Keratinocyte (primary cell): ENCODE measurements around the gene COX6B2. TPM values are rescaled to one million over a fixed set of nuclear protein-coding genes. Genes with fewer than 3 reads are reported as not detected.

Experiments used
- DNase-seq: peaks from one replicate; pipeline ENCODE4 v3.0.0-alpha.2; 2011; ENCODE audit warnings: low read depth, missing footprints, low spot score
- FAIRE-seq: peaks from 2 replicates; lab custom pipeline; 2011; peaks lifted over from hg19 to GRCh38; lab: Jason Lieb, UNC
- H2AFZ ChIP-seq: 2 replicates; pipeline ENCODE4 v1.6.0; 2012; ENCODE audit warnings: low read length, control low read depth, inconsistent platforms; ENCODE audit not compliant: control insufficient read depth
- H3K27ac ChIP-seq: 2 replicates; pipeline ENCODE4 v1.5.1; 2011; ENCODE audit warnings: low read length; ENCODE audit not compliant: control insufficient read depth, insufficient read depth
- H3K27me3 ChIP-seq: 3 replicates; pipeline ENCODE4 v1.6.0; 2011; ENCODE audit warnings: low read length; ENCODE audit not compliant: control insufficient read depth, insufficient read depth; ENCODE audit errors: extremely low read depth
- H3K36me3 ChIP-seq, 2 experiments: 2 replicates in 1 of 2; 3 replicates in 1 of 2; pipeline ENCODE4 v1.5.1; 2011; ENCODE audit warnings: low read length in 2 of 2, mild to moderate bottlenecking in 1 of 2; ENCODE audit not compliant: control insufficient read depth in 2 of 2, insufficient read depth in 2 of 2; ENCODE audit errors: extremely low read depth in 1 of 2
- H3K4me1 ChIP-seq: 3 replicates; pipeline ENCODE4 v1.5.1; 2011; ENCODE audit warnings: low read length; ENCODE audit not compliant: control insufficient read depth, insufficient read depth; ENCODE audit errors: extremely low read depth
- H3K4me2 ChIP-seq: 3 replicates; pipeline ENCODE4 v1.6.0; 2011; ENCODE audit warnings: low read depth, low read length; ENCODE audit not compliant: control insufficient read depth, insufficient read depth; ENCODE audit errors: extremely low read depth
- H3K4me3 ChIP-seq, 3 experiments: fragments of 200-600 bp in 1 of 3; sonication (generic) in 1 of 3; 2 replicates in 2 of 3; 3 replicates in 1 of 3; pipeline ENCODE4 v1.5.1; 2011 to 2016; ENCODE audit warnings: low read length in 3 of 3, mild to moderate bottlenecking in 3 of 3, control low read depth in 2 of 3, inconsistent platforms in 1 of 3, low read depth in 1 of 3, mixed read lengths in 1 of 3, mixed run types in 1 of 3, moderate library complexity in 1 of 3; ENCODE audit not compliant: control insufficient read depth in 2 of 3, insufficient read depth in 2 of 3; ENCODE audit errors: extremely low read depth in 1 of 3
- H3K79me2 ChIP-seq: 2 replicates; pipeline ENCODE4 v1.6.0; 2012; ENCODE audit warnings: low read length; ENCODE audit not compliant: control insufficient read depth, insufficient read depth
- H3K9ac ChIP-seq: 3 replicates; pipeline ENCODE4 v1.6.0; 2011; ENCODE audit warnings: low read length; ENCODE audit not compliant: control insufficient read depth, insufficient read depth; ENCODE audit errors: extremely low read depth
- H3K9me1 ChIP-seq: 3 replicates; pipeline ENCODE4 v1.6.0; 2011; ENCODE audit warnings: low read length; ENCODE audit not compliant: control insufficient read depth, insufficient read depth; ENCODE audit errors: extremely low read depth
- H3K9me3 ChIP-seq: 2 replicates; pipeline ENCODE4 v1.5.1; 2012; ENCODE audit warnings: low read depth, low read length; ENCODE audit not compliant: control insufficient read depth
- H4K20me1 ChIP-seq: 3 replicates; pipeline ENCODE4 v1.6.0; 2011; ENCODE audit warnings: low read length; ENCODE audit not compliant: control insufficient read depth, insufficient read depth; ENCODE audit errors: extremely low read depth
- EZH2 ChIP-seq: IDR thresholded peaks from one replicate; pipeline ENCODE4 v1.6.1; 2012; ENCODE audit warnings: inconsistent platforms, mild to moderate bottlenecking, low read length, moderate library complexity
- dilution Hi-C: fragments of 300-500 bp; cut with MboI; formaldehyde crosslinking; loops from one replicate; pipeline ENCODE4 v1.7.0; 2020; ENCODE audit warnings: low sequenced_read_pairs; ENCODE audit not compliant: extremely low pct_ligation_motif_present
- polyA plus RNA-seq, 5 experiments: library from polyadenylated mRNA; depleted of rRNA in 3 of 5; stranded (reverse) in 3 of 5; stranded (forward) in 1 of 5; unstranded in 1 of 5; fragments of >200 nt; gene quantifications; 1 replicate in 1 of 5; 2 replicates in 3 of 5; 3 replicates in 1 of 5; pipeline versions ENCODE4 v1.2.1 to v1.2.3, GENCODE V29; 2011 to 2012; ENCODE audit warnings: missing spikeins in 2 of 5, low read depth in 1 of 5, low replicate concordance in 1 of 5
- TF ChIP-seq, protein P1 (sequence below), 3 experiments: IDR thresholded peaks in 1 of 3; conservative IDR thresholded peaks in 1 of 3; optimal IDR thresholded peaks in 1 of 3; 2 replicates in 2 of 3; 3 replicates in 1 of 3; pipeline versions ENCODE3 to v1.5.1; 2011; ENCODE audit warnings: low read length in 3 of 3, mild to moderate bottlenecking in 3 of 3, moderate library complexity in 2 of 3, control low read depth in 1 of 3, inconsistent platforms in 1 of 3; ENCODE audit not compliant: insufficient read depth in 2 of 3; ENCODE audit errors: extremely low read depth in 1 of 3

Gene COX6B2
- polyA plus RNA-seq, 1 donor (not counting 4 experiments of a cell fraction or from before 2014, with no cell fraction given) = 1.4 TPM

GRCh38 chr19:55386493-55386971 is 32.0 kb upstream of the COX6B2 start:
- Histone ChIP-seq H3K4me2 (peak overlapping the region; percentile 93), H3K27me3 (no peaks in the 10 kb centered on the region), H4K20me1 (peaks cover 44% of the 10 kb centered on the region), H3K9me3 (no peaks in the 10 kb centered on the region), H3K36me3 (peaks cover 35% of the 10 kb centered on the region in 2 experiments), H3K9me1 (peaks cover 12% of the 10 kb centered on the region), H3K4me3 (peak overlapping the region; percentile 76 to 97 (median 94)), H3K79me2 (peaks cover 48% of the 10 kb centered on the region), H2AFZ (no peak overlapping the region), H3K9ac (peak overlapping the region; percentile 92), H3K27ac (peak overlapping the region; percentile 95), H3K4me1 (peaks cover 25% of the 10 kb centered on the region)
- no peak for DNase-seq
- dilution Hi-C loops = no loop called here
- no peak for TF ChIP-seq EZH2
- TF ChIP-seq, protein P1, sequence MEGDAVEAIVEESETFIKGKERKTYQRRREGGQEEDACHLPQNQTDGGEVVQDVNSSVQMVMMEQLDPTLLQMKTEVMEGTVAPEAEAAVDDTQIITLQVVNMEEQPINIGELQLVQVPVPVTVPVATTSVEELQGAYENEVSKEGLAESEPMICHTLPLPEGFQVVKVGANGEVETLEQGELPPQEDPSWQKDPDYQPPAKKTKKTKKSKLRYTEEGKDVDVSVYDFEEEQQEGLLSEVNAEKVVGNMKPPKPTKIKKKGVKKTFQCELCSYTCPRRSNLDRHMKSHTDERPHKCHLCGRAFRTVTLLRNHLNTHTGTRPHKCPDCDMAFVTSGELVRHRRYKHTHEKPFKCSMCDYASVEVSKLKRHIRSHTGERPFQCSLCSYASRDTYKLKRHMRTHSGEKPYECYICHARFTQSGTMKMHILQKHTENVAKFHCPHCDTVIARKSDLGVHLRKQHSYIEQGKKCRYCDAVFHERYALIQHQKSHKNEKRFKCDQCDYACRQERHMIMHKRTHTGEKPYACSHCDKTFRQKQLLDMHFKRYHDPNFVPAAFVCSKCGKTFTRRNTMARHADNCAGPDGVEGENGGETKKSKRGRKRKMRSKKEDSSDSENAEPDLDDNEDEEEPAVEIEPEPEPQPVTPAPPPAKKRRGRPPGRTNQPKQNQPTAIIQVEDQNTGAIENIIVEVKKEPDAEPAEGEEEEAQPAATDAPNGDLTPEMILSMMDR (optimal IDR thresholded peaks at IDR 0.05 in 1 of 3, IDR thresholded peaks at IDR 0.05 in 1 of 3, conservative IDR thresholded peaks at IDR 0.05 in 1 of 3; ENCODE audit: extremely low read depth in 1 of 3, insufficient read depth in 2 of 3, low read length in 3 of 3) = no peak
- FAIRE-seq = no peak

DNA sequence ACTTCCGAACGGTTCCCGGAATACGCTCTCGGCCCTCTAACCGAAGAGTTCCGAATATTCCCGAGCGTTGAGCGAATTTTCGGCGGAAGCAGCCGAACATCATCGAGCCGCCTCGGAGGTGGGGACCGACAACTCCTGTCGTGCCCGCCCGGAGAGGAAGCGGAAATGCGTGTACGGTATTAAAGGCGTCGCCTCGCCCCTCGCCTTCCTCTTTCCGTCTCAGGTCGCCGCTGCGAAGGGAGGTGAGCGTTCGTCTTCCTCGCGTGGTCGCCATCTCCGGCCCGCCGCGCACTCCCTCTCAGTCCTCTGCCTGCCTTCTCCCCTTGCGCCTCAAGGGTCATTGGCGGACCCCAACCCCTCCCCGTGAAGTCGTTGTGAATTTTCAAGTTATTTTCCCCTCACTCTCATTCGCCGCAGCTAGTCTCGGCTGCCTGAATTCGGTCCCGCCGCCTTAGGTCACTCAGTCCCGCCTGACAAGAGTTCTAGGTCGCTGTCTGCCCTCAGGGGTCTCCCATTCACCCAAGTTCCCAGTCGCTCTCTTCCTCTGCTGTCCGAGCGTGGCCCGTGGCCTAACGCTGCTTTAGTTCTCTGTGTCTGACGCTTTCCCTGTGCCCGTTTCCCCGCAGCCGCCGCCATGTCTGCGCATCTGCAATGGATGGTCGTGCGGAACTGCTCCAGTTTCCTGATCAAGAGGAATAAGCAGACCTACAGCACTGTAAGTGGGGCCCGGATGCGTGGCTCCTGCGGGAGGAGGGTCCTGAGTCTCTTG is 31.4 kb upstream of the COX6B2 start, which contains the start of gene RPL28:
TSS of gene RPL28 (plus strand) at position 209 of the 769 bp plus-strand sequence. CDS start at position 635, 426 bp downstream.
- dilution Hi-C loops = no loop called here
- peak; percentile 72 for FAIRE-seq
- Histone ChIP-seq H2AFZ (peak within 1 kb of the TSS; percentile 98), H3K9me1 (peaks cover 12% of the 10 kb centered on the region), H3K9me3 (no peaks in the 10 kb centered on the region), H4K20me1 (peaks cover 38% of the 10 kb centered on the region), H3K4me1 (peaks cover 25% of the 10 kb centered on the region), H3K36me3 (peaks cover 34 to 35% of the 10 kb centered on the region in 2 experiments), H3K9ac (peak within 1 kb of the TSS; percentile 92), H3K4me2 (peak within 1 kb of the TSS; percentile 93), H3K27ac (peak within 1 kb of the TSS; percentile 95), H3K27me3 (no peaks in the 10 kb centered on the region), H3K4me3 (peak within 1 kb of the TSS; percentile 76 to 97 (median 94)), H3K79me2 (peaks cover 48% of the 10 kb centered on the region)
- TF ChIP-seq, protein P1 (optimal IDR thresholded peaks at IDR 0.05 in 1 of 3, IDR thresholded peaks at IDR 0.05 in 1 of 3, conservative IDR thresholded peaks at IDR 0.05 in 1 of 3; ENCODE audit: extremely low read depth in 1 of 3, insufficient read depth in 2 of 3, low read length in 3 of 3) = peak in 1 of 3 experiments; percentile 14
- TF ChIP-seq EZH2 = no peak
- DNase-seq = peak; percentile 77
